GM10266 (cell line): Measurements from ENCODE around the gene RAC2.

ENCODE experiments used
- DNase-seq: peaks from one replicate; pipeline ENCODE4 v3.0.0; 2012; ENCODE audit errors: extremely low spot score
- CTCF ChIP-seq: IDR thresholded peaks from 2 replicates; pipeline ENCODE4 v1.5.1; 2012; ENCODE audit warnings: mild to moderate bottlenecking, low read depth; ENCODE audit not compliant: control insufficient read depth, insufficient read depth; ENCODE audit errors: missing control alignments

Gene RAC2

GRCh38 chr22:37275134-37275533 is 31.1 kb upstream of the RAC2 start:
- no peak for TF ChIP-seq CTCF
- DNase-seq, result no peak

DNA sequence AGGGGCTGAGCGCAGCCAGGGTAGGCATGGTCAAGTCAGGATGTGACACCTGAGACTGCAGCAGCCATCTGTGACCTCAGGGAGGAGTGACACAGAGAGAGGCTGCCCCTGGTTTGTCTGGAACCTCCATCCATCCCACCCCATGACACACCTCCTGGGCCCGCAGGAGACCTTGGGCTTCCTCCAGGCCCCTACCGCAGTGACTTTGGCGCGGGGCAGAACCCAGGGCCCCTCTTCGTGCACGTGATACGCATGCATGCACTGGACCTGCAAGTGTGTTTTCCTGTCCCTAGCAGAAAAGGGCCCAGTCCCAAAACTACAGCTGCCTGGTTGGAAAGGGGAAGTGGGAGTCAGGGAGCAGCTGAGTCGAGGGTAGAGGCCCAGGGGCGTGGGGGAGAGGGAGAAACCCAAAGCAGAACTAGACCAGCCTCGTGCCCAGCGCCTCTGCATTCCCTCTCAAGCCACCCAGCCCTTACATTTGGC is 30.4 kb upstream of the RAC2 start:
- TF ChIP-seq CTCF, result no peak
- peak; percentile 50 for DNase-seq

DNA sequence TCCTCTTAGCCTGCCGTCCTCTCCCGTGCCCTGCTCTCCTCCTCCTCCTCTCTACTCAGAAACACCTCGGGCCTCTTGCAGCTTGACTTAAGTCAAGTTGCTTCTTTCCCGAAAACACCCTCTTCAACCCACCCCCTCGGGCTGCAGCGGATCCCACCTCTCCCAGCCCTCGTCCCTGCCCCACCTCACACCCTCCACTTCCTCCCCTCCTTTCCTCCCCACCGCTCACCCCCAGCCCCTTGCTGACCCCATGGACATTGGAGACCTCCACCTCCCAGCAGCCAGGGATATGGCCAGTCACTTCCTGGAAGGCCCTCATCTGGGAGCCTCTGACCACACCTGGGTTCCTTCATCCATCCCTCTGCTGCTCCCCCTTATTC is 29.8 kb upstream of the RAC2 start:
- no peak for TF ChIP-seq CTCF
- DNase-seq, result no peak

GRCh38 chr22:37273126-37273845 is 29.2 kb upstream of the RAC2 start:
- no peak for TF ChIP-seq CTCF
- DNase-seq, result peak; percentile 25

DNA sequence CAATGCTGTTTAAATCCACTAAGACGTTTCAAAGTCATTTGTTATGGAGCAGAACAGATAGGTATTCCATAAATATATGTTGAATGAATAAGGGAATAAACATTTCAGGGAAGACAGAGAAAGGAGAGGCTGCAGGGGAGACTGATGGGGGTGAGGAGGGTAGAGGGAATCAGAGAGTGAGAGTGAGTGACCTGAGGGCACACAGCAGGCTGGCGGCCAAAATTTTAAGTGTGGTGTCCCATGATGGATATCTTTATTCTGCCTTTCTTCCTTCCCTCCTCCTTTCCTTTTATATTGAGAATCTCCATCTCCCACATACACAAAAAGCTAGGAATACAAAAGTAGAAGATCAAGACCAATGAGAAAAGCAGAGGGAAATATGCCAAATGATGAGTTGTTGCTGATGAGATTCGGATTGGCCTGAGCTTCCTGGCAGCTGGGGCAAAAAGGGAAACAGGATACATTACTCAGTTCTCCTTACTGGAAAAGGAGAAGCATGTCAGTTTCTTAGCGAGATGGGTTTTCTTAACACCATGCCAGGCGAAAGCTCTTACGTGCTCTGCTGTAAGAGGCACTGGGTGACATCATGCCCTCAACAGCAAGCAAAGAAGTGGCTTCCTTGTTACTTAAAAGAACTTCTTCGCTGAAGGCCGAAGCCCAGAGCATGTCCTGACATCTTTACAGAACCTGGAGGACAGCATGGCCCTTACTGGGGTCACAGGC is 27.0 kb upstream of the RAC2 start:
- TF ChIP-seq CTCF, result no peak
- DNase-seq, result no peak

- TF ChIP-seq CTCF, result no peak
- no peak for DNase-seq
Measured at GRCh38 chr22:37269936-37270678, 26.0 kb upstream of the RAC2 start.
